Ishikawa (cell line): ENCODE data around the gene TUBE1.

Experiments used
- CEBPB ChIP-seq: IDR thresholded peaks from 2 replicates; pipeline ENCODE4 v1.6.1; 2012
- CREB1 ChIP-seq: IDR thresholded peaks from 2 replicates; pipeline ENCODE4 v1.6.1; 2012; ENCODE audit warnings: low read depth
- EGR1 ChIP-seq: IDR thresholded peaks from 2 replicates; pipeline ENCODE4 v1.6.1; 2012
- EP300 ChIP-seq: IDR thresholded peaks from 2 replicates; pipeline ENCODE4 v1.6.1; 2012; ENCODE audit warnings: borderline replicate concordance
- FOXM1 ChIP-seq: IDR thresholded peaks from 2 replicates; pipeline ENCODE4 v1.6.1; 2012; ENCODE audit warnings: low read depth, borderline replicate concordance
- NFIC ChIP-seq: IDR thresholded peaks from 2 replicates; pipeline ENCODE4 v1.6.1; 2012
- RAD21 ChIP-seq: IDR thresholded peaks from 2 replicates; pipeline ENCODE4 v1.6.1; 2012; ENCODE audit warnings: low read depth
- TAF1 ChIP-seq: IDR thresholded peaks from 2 replicates; pipeline ENCODE4 v1.6.1; 2012; ENCODE audit warnings: low read depth, mild to moderate bottlenecking
- TCF12 ChIP-seq: IDR thresholded peaks from 2 replicates; pipeline ENCODE4 v1.6.1; 2012; ENCODE audit warnings: low read depth
- TEAD4 ChIP-seq: IDR thresholded peaks from 2 replicates; pipeline ENCODE4 v1.6.1; 2012
- YY1 ChIP-seq: IDR thresholded peaks from 2 replicates; pipeline ENCODE4 v1.6.1; 2012; ENCODE audit warnings: low read depth
- ZBTB7A ChIP-seq: IDR thresholded peaks from 2 replicates; pipeline ENCODE4 v1.6.1; 2012; ENCODE audit warnings: low read depth
- TF ChIP-seq, protein P1 (sequence below): IDR thresholded peaks from 2 replicates; pipeline ENCODE4 v1.6.1; 2012
- TF ChIP-seq, protein P2 (sequence below): IDR thresholded peaks from 2 replicates; pipeline ENCODE4 v1.6.1; 2012; ENCODE audit warnings: low read depth, mild to moderate bottlenecking
- TF ChIP-seq, protein P3 (sequence below): IDR thresholded peaks from 2 replicates; pipeline ENCODE4 v1.6.1; 2012

Gene TUBE1

DNA sequence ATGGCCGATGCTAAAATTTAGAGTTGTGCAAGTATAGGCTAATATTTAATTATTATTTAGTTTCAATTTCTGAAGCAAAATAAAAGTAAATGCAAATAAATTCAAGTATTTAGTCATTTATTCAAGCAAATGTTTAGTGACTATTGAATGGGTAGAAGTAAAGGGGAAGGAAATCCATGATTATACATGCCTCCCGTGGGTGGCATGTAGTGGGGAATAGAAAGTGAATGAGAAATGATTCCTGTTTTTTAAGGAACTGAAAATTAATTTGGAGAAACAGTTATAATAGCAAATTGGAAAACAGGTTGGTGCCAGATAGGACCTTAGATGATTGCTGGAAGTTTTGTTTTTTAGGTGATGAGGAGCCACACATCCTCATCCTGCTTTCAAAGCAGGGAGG is 35.5 kb upstream of the TUBE1 start:
- TF ChIP-seq RAD21 (no peak), EGR1 (no peak), TEAD4 (no peak), CEBPB (no peak), CREB1 (no peak), TCF12 (no peak), YY1 (no peak), NFIC (no peak)
- TF ChIP-seq, protein P1, sequence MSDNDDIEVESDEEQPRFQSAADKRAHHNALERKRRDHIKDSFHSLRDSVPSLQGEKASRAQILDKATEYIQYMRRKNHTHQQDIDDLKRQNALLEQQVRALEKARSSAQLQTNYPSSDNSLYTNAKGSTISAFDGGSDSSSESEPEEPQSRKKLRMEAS, result no peak
- TF ChIP-seq, protein P2, sequence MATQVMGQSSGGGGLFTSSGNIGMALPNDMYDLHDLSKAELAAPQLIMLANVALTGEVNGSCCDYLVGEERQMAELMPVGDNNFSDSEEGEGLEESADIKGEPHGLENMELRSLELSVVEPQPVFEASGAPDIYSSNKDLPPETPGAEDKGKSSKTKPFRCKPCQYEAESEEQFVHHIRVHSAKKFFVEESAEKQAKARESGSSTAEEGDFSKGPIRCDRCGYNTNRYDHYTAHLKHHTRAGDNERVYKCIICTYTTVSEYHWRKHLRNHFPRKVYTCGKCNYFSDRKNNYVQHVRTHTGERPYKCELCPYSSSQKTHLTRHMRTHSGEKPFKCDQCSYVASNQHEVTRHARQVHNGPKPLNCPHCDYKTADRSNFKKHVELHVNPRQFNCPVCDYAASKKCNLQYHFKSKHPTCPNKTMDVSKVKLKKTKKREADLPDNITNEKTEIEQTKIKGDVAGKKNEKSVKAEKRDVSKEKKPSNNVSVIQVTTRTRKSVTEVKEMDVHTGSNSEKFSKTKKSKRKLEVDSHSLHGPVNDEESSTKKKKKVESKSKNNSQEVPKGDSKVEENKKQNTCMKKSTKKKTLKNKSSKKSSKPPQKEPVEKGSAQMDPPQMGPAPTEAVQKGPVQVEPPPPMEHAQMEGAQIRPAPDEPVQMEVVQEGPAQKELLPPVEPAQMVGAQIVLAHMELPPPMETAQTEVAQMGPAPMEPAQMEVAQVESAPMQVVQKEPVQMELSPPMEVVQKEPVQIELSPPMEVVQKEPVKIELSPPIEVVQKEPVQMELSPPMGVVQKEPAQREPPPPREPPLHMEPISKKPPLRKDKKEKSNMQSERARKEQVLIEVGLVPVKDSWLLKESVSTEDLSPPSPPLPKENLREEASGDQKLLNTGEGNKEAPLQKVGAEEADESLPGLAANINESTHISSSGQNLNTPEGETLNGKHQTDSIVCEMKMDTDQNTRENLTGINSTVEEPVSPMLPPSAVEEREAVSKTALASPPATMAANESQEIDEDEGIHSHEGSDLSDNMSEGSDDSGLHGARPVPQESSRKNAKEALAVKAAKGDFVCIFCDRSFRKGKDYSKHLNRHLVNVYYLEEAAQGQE, result no peak

DNA sequence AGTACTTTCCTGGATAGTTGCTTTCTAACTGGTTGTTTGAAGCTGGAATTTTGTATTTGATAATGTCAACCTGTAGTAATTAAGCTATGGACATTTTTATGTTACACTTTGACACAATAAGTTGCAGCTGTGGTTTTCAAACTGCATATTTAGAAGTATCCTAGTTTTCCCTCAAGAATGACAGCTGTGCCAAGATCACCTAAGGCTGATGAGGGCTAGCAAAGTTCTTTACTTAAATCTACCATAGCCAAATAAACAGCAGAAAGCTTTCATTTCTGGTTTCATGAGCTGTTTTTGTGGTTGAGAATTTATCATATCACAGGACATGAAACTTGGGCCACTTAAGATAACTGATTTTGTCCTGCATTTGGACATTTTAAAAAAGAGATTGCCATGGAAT is 30.8 kb upstream of the TUBE1 start:
- TF ChIP-seq, protein P1, result no peak
- no peak for TF ChIP-seq RAD21
- TF ChIP-seq NFIC, result no peak
- TF ChIP-seq TAF1, result no peak
- no peak for TF ChIP-seq CREB1
- TF ChIP-seq, protein P3, sequence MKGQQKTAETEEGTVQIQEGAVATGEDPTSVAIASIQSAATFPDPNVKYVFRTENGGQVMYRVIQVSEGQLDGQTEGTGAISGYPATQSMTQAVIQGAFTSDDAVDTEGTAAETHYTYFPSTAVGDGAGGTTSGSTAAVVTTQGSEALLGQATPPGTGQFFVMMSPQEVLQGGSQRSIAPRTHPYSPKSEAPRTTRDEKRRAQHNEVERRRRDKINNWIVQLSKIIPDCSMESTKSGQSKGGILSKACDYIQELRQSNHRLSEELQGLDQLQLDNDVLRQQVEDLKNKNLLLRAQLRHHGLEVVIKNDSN, result no peak
- TF ChIP-seq FOXM1, result no peak
- no peak for TF ChIP-seq CEBPB

DNA sequence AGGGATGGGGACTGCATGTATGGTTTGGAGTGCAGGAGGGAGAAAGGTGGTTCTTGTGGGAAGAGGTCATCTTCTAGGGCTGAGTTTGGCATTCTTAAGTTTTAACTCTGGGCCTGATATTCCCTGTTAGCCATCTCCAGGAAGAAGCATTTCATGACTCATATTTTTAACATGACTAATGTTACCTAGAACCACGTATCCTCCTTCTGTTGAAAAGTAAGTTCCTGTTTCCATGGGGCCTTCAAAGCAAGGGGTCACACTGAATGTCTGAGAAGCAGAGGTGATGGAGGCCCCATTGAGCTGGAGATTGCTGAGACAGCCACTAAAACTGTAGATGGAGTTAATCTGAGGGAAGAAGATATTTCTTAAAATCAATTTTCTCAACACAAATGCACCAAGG is 30.3 kb upstream of the TUBE1 start:
- no peak for TF ChIP-seq NFIC
- no peak for TF ChIP-seq RAD21
- TF ChIP-seq TCF12, result no peak
- TF ChIP-seq TAF1, result no peak
- TF ChIP-seq YY1, result no peak
- no peak for TF ChIP-seq ZBTB7A
- no peak for TF ChIP-seq EP300
- TF ChIP-seq, protein P3, result no peak
- TF ChIP-seq, protein P1, result no peak
- TF ChIP-seq TEAD4, result no peak
- no peak for TF ChIP-seq EGR1
- TF ChIP-seq, protein P2, result no peak
- TF ChIP-seq CEBPB, result no peak
- TF ChIP-seq FOXM1, result no peak
- TF ChIP-seq CREB1, result no peak

DNA sequence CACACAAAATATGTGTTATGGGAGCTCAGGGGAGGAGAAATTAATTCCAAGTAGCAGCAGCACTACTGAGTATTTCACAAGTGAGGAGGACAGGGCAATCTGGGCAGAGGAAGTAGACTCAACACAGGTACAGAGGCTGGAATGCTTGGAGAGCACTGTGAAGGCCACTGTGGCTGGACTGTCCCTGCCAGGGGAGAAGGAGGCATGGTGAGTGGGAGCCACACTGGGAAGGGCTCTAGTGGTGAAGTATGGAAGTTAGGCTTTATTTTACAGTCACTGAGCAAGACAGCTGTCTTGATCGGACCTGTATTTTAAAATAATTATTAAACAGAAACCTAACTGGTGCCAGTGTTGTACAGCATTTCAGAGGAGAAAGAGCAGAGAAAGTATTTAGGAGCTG is 28.9 kb upstream of the TUBE1 start:
- no peak for TF ChIP-seq TEAD4
- no peak for TF ChIP-seq ZBTB7A
- TF ChIP-seq TAF1, result no peak
- TF ChIP-seq YY1, result no peak
- TF ChIP-seq RAD21, result no peak
- TF ChIP-seq, protein P2, result no peak
- TF ChIP-seq, protein P3, result no peak
- no peak for TF ChIP-seq EP300
- no peak for TF ChIP-seq FOXM1
- TF ChIP-seq CEBPB, result no peak
